HepG2 (cell line): Measurements from ENCODE around the gene OR2AG1. TPM values are rescaled to one million over a fixed set of nuclear protein-coding genes. Genes with fewer than 3 reads are reported as not detected.

Source experiments
- ATAC-seq: fragments of 200-7000 bp; cut with Tn5 transposase; 3 replicates; pipeline ENCODE4 v1.9.1; 2020; ENCODE audit warnings: mild to moderate bottlenecking, moderate library complexity
- BruUV-seq: library from RNA; stranded (reverse); fragments of 400-500 nt; replicated peaks from 2 replicates; lab custom pipeline; 2021; lab: Mats Ljungman, UMichigan
- CTCF ChIA-PET: fragments of 300-600 bp; formaldehyde crosslinking; extraction: SDS; loops from one replicate; lab custom pipeline; 2021; ENCODE audit warnings: low total read pairs, inconsistent platforms, low intra/inter-chr PET ratio; lab: Yijun Ruan, JAX
- POLR2A ChIA-PET: fragments of 350-600 bp; sonication (Branson Sonifier 250); formaldehyde crosslinking; loops from one replicate; lab custom pipeline; 2020; ENCODE audit warnings: antibody characterized with exemption, inconsistent platforms; lab: Yijun Ruan, JAX
- DNase-seq: peaks from one replicate; pipeline ENCODE4 v3.0.0-alpha.2; 2015; ENCODE audit warnings: low spot score
- FAIRE-seq: peaks from 3 replicates; lab custom pipeline; 2011; peaks lifted over from hg19 to GRCh38; lab: Jason Lieb, UNC
- H2AFZ ChIP-seq: one replicate; pipeline ENCODE4 v1.6.1; 2011; ENCODE audit warnings: low read length, inconsistent platforms
- H3K27ac ChIP-seq: fragments of 300-600 bp; 3 replicates; pipeline ENCODE4 v1.8.0; 2011; ENCODE audit warnings: mixed run types, mild to moderate bottlenecking, mixed read lengths, low read length, inconsistent platforms; ENCODE audit not compliant: insufficient read depth; ENCODE audit errors: extremely low read length
- H3K27me3 ChIP-seq, 2 experiments: fragments of 200-600 bp in 1 of 2; 2 replicates in 1 of 2; 3 replicates in 1 of 2; pipeline versions ENCODE4 v1.6.0 to v1.8.0; 2011; ENCODE audit warnings: low read length in 2 of 2, mild to moderate bottlenecking in 2 of 2, moderate library complexity in 2 of 2, inconsistent platforms in 1 of 2; ENCODE audit not compliant: insufficient read depth in 2 of 2, control insufficient read depth in 1 of 2
- H3K36me3 ChIP-seq, 2 experiments: fragments of 200-600 bp in 1 of 2; replicated peaks in 1 of 2; 2 replicates in 1 of 2; 3 replicates in 1 of 2; pipeline versions ENCODE4 v1.5.1 to v1.8.0; 2011; ENCODE audit warnings: low read length in 2 of 2, inconsistent platforms in 1 of 2; ENCODE audit not compliant: insufficient read depth in 2 of 2, control insufficient read depth in 1 of 2
- H3K4me1 ChIP-seq: 2 replicates; pipeline ENCODE4 v1.5.1; 2012; ENCODE audit warnings: low read length, inconsistent platforms; ENCODE audit not compliant: insufficient read depth
- H3K4me2 ChIP-seq: 2 replicates; pipeline ENCODE4 v1.6.0; 2011; ENCODE audit warnings: low read depth, low read length, inconsistent platforms
- H3K4me3 ChIP-seq, 3 experiments: fragments of 200-600 bp in 1 of 3; sonication (generic), shearing (Covaris generic) in 1 of 3; replicated peaks in 1 of 3; 2 replicates each; pipeline ENCODE4 v1.5.1; 2011 to 2016; ENCODE audit warnings: low read length in 3 of 3, inconsistent platforms in 2 of 3, low read depth in 2 of 3, mild to moderate bottlenecking in 2 of 3, control low read depth in 1 of 3, mixed read lengths in 1 of 3; ENCODE audit not compliant: insufficient read depth in 1 of 3
- H3K79me2 ChIP-seq: one replicate; pipeline ENCODE4 v1.6.1; 2011; ENCODE audit warnings: low read length, inconsistent platforms; ENCODE audit not compliant: insufficient read depth
- H3K9ac ChIP-seq: 2 replicates; pipeline ENCODE4 v1.6.0; 2011; ENCODE audit warnings: mild to moderate bottlenecking, low read depth, low read length, inconsistent platforms; ENCODE audit not compliant: insufficient read depth
- H3K9me3 ChIP-seq: 2 replicates; pipeline ENCODE4 v1.5.1; 2012; ENCODE audit warnings: mild to moderate bottlenecking, low read length
- H4K20me1 ChIP-seq: 2 replicates; pipeline ENCODE4 v1.6.0; 2011; ENCODE audit warnings: inconsistent platforms, mild to moderate bottlenecking, low read length, moderate library complexity; ENCODE audit not compliant: insufficient read depth
- HMGA1 ChIP-seq: sonication (generic); formaldehyde crosslinking; conservative IDR thresholded peaks from 2 replicates; pipeline ENCODE4 v1.4.0; 2020; ENCODE audit warnings: missing genetic modification reagents
- ZNF790 ChIP-seq: sonication (generic); formaldehyde crosslinking; IDR thresholded peaks from 2 replicates; pipeline ENCODE4 v1.8.0; 2022; ENCODE audit warnings: missing genetic modification reagents, mild to moderate bottlenecking, borderline replicate concordance
- WGBS: methylation state at CpG from one replicate; pipeline ENCODE4 v1.1.6; 2017; ENCODE audit warnings: low lambda C conversion rate; 5-methylcytosine and 5-hydroxymethylcytosine counted together
- in situ Hi-C: cut with HindIII; loops from 2 replicates; pipeline ENCODE4 v1.10.0; 2017; ENCODE audit warnings: low pct_unique_long_range_greater_than_20kb; ENCODE audit not compliant: extremely low pct_ligation_motif_present
- intact Hi-C: fragments of 100-400 bp; cut with micrococcal nuclease; formaldehyde crosslinking; loops from one replicate; pipeline ENCODE4 v1.10.0; 2022; ENCODE audit not compliant: unreplicated experiment
- polyA plus RNA-seq, 8 experiments: library from polyadenylated mRNA; depleted of rRNA in 3 of 8; stranded (reverse) in 7 of 8; unstranded in 1 of 8; fragments of >200 nt; fragmentation: Illumina TruSeq in 4 of 8; extraction: Trizol in 4 of 8; gene quantifications; 2 replicates each; pipeline versions ENCODE4 v1.2.1 to v1.2.3, GENCODE V29; 2011 to 2016; ENCODE audit warnings: low read depth in 4 of 8, missing spikeins in 1 of 8, mixed read lengths in 1 of 8; ENCODE audit not compliant: insufficient read depth in 1 of 8
- total RNA-seq, 5 experiments: library from RNA; depleted of rRNA; stranded (reverse); fragments of >200 nt; fragmentation: Illumina TruSeq; extraction: Trizol; gene quantifications; 2 replicates each; pipeline ENCODE4 v1.2.3, GENCODE V29; 2016; ENCODE audit warnings: low read depth in 1 of 5
- TF ChIP-seq, protein P1 (sequence below): IDR thresholded peaks from 2 replicates; pipeline ENCODE4 v1.6.1; 2018; ENCODE audit warnings: missing genetic modification reagents
- TF ChIP-seq, protein P2 (sequence below): sonication (generic); formaldehyde crosslinking; IDR thresholded peaks from 2 replicates; pipeline ENCODE4 v1.4.0; 2020; ENCODE audit warnings: missing genetic modification reagents, borderline replicate concordance
- TF ChIP-seq, protein P3 (sequence below): sonication (generic); formaldehyde crosslinking; IDR thresholded peaks from 2 replicates; pipeline ENCODE4 v1.8.1; 2023; ENCODE audit warnings: mild to moderate bottlenecking, missing genetic modification reagents

Gene OR2AG1
- total and polyA plus RNA-seq, 2 of the 13 experiments (the other 11 are each of a cell fraction or from before 2014, with no cell fraction given), result not detected

DNA sequence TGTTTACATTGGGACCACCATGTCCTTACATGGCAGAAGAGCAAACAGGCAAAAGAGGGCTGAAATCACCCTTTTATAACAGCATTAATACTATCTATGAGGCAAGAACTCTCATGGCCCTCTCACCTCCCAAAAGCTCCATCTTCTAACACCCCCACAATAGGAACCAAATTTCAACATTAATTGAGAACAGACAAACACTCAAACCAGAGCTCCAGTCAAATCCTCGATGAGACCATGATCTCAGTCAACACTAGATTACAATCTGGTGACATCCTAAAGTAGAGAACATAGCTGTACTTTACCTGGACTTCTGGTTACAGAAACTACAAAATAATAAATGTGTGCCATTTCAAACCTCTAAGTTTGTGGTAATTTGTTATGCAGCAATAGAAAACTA, 36.2 kb upstream of the OR2AG1 start:
- no TSS peak for BruUV-seq
- FAIRE-seq, result no peak
- Histone ChIP-seq H3K9me3 (no peaks in the 10 kb centered on the region), H3K4me1 (no peaks in the 10 kb centered on the region), H3K9ac (no peak overlapping the region), H3K27me3 (peaks cover 0 to 12% of the 10 kb centered on the region in 2 experiments; a peak in 2 of 5 replicates), H3K4me3 (no peak overlapping the region), H4K20me1 (no peaks in the 10 kb centered on the region), H3K27ac (no peak overlapping the region)
- no peak for ATAC-seq
- no peak for DNase-seq
- POLR2A ChIA-PET, result no interaction called here
- TF ChIP-seq, protein P1, sequence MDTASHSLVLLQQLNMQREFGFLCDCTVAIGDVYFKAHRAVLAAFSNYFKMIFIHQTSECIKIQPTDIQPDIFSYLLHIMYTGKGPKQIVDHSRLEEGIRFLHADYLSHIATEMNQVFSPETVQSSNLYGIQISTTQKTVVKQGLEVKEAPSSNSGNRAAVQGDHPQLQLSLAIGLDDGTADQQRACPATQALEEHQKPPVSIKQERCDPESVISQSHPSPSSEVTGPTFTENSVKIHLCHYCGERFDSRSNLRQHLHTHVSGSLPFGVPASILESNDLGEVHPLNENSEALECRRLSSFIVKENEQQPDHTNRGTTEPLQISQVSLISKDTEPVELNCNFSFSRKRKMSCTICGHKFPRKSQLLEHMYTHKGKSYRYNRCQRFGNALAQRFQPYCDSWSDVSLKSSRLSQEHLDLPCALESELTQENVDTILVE, result no peak
- no peak for TF ChIP-seq HMGA1
- TF ChIP-seq, protein P2, sequence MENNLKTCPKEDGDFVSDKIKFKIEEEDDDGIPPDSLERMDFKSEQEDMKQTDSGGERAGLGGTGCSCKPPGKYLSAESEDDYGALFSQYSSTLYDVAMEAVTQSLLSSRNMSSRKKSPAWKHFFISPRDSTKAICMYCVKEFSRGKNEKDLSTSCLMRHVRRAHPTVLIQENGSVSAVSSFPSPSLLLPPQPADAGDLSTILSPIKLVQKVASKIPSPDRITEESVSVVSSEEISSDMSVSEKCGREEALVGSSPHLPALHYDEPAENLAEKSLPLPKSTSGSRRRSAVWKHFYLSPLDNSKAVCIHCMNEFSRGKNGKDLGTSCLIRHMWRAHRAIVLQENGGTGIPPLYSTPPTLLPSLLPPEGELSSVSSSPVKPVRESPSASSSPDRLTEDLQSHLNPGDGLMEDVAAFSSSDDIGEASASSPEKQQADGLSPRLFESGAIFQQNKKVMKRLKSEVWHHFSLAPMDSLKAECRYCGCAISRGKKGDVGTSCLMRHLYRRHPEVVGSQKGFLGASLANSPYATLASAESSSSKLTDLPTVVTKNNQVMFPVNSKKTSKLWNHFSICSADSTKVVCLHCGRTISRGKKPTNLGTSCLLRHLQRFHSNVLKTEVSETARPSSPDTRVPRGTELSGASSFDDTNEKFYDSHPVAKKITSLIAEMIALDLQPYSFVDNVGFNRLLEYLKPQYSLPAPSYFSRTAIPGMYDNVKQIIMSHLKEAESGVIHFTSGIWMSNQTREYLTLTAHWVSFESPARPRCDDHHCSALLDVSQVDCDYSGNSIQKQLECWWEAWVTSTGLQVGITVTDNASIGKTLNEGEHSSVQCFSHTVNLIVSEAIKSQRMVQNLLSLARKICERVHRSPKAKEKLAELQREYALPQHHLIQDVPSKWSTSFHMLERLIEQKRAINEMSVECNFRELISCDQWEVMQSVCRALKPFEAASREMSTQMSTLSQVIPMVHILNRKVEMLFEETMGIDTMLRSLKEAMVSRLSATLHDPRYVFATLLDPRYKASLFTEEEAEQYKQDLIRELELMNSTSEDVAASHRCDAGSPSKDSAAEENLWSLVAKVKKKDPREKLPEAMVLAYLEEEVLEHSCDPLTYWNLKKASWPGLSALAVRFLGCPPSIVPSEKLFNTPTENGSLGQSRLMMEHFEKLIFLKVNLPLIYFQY (CRISPR knock-in tag), result no peak
- TF ChIP-seq, protein P3, sequence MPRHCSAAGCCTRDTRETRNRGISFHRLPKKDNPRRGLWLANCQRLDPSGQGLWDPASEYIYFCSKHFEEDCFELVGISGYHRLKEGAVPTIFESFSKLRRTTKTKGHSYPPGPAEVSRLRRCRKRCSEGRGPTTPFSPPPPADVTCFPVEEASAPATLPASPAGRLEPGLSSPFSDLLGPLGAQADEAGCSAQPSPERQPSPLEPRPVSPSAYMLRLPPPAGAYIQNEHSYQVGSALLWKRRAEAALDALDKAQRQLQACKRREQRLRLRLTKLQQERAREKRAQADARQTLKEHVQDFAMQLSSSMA, result no peak
- no peak for TF ChIP-seq ZNF790 (CRISPR knock-in tag)
- TF ChIP-seq, all 625 proteins: peak for 0
- CTCF ChIA-PET, result no interaction called here
- intact Hi-C loops, result no loop called here
- Histone ChIP-seq H3K79me2 (no peaks in the 10 kb centered on the region), H3K4me2 (no peak overlapping the region), H2AFZ (no peak overlapping the region), H3K36me3 (no peaks in the 10 kb centered on the region)
- in situ Hi-C loops, result no loop called here
- 0% methylated on average over 1 of the region's 1 CpG for WGBS
